Endodermal cell (in vitro differentiated cells): ENCODE results near the gene MBOAT1. TPM values are rescaled to one million over a fixed set of nuclear protein-coding genes. Genes with fewer than 3 reads are reported as not detected.

ENCODE experiments used
- DNase-seq: peaks from one replicate; pipeline ENCODE4 v3.0.0-alpha.2; 2017
- H3K27ac ChIP-seq: 2 replicates; pipeline ENCODE4 v1.5.1; 2013; ENCODE audit warnings: mild to moderate bottlenecking, low read depth, low read length, moderate library complexity
- H3K27me3 ChIP-seq: 2 replicates; pipeline ENCODE4 v1.6.1; 2013; ENCODE audit warnings: mild to moderate bottlenecking, low read length, moderate library complexity; ENCODE audit not compliant: insufficient read depth, control insufficient read depth, poor library complexity, severe bottlenecking
- H3K36me3 ChIP-seq: 2 replicates; pipeline ENCODE4 v1.7.0; 2013; ENCODE audit warnings: mild to moderate bottlenecking, low read length, moderate library complexity; ENCODE audit not compliant: control insufficient read depth, insufficient read depth
- H3K4me1 ChIP-seq: one replicate; pipeline ENCODE4 v1.7.0; 2013; ENCODE audit warnings: low read length; ENCODE audit not compliant: control insufficient read depth, insufficient read depth
- H3K4me3 ChIP-seq: 2 replicates; pipeline ENCODE4 v1.5.1; 2013; ENCODE audit warnings: mild to moderate bottlenecking, low read length, moderate library complexity
- H3K9ac ChIP-seq: 2 replicates; pipeline ENCODE4 v1.6.1; 2013; ENCODE audit warnings: mild to moderate bottlenecking, low read length, moderate library complexity; ENCODE audit not compliant: poor library complexity, severe bottlenecking; ENCODE audit errors: extremely low read depth
- H3K9me3 ChIP-seq: 2 replicates; pipeline ENCODE4 v1.6.1; 2013; ENCODE audit warnings: mild to moderate bottlenecking, low read length, moderate library complexity; ENCODE audit not compliant: control insufficient read depth
- H3K27ac Mint-ChIP-seq: 2 replicates; pipeline ENCODE4 v1.8.0; 2020; ENCODE audit warnings: mixed read lengths
- H3K27me3 Mint-ChIP-seq: 2 replicates; pipeline ENCODE4 v1.8.0; 2021; ENCODE audit warnings: mild to moderate bottlenecking, mixed read lengths; ENCODE audit not compliant: insufficient read depth
- H3K36me3 Mint-ChIP-seq: 2 replicates; pipeline ENCODE4 v1.8.0; 2020; ENCODE audit warnings: low read depth, mixed read lengths
- H3K4me1 Mint-ChIP-seq: 2 replicates; pipeline ENCODE4 v1.8.0; 2020; ENCODE audit warnings: mixed read lengths
- H3K4me3 Mint-ChIP-seq: 2 replicates; pipeline ENCODE4 v1.8.0; 2020; ENCODE audit warnings: mild to moderate bottlenecking, moderate library complexity, mixed read lengths
- H3K9me3 Mint-ChIP-seq: 2 replicates; pipeline ENCODE4 v1.8.0; 2020; ENCODE audit warnings: mild to moderate bottlenecking, mixed read lengths
- CTCF ChIP-seq: fragments of 200-600 bp; sonication (generic); conservative IDR thresholded peaks from 2 replicates; pipeline ENCODE4 v1.5.0; 2021; ENCODE audit warnings: antibody characterized with exemption, mild to moderate bottlenecking
- WGBS, 2 experiments: methylation state at CpG; one replicate each; pipeline versions ENCODE4 v1.1.5 to v1.1.7; 2013; ENCODE audit warnings: missing lambda C conversion rate in 2 of 2, mixed read lengths in 1 of 2; ENCODE audit not compliant: insufficient coverage in 1 of 2, insufficient read length in 1 of 2; 5-methylcytosine and 5-hydroxymethylcytosine counted together
- total RNA-seq, 2 donors: library from RNA; stranded (reverse); fragmentation: NEBNext Ultra II Directional in 1 of 2; extraction: Animal tissue kit (Norgen Biotek cat#: 25700) in 1 of 2; gene quantifications; 2 replicates in 1 of 2; 3 replicates in 1 of 2; pipeline ENCODE4 v1.2.1, GENCODE V29; 2021

The MBOAT1 gene
- total RNA-seq, 2 donors from 2014 or later = 7.7 to 9.4 TPM

GRCh38 chr6:20259316-20260049 lies 47.2 kb upstream of the MBOAT1 start:
- no peak overlapping the region for H3K9ac ChIP-seq
- no peaks in the 10 kb centered on the region for H3K36me3 ChIP-seq
- no peaks in the 10 kb centered on the region for H3K27me3 ChIP-seq
- WGBS, 2 experiments = 94 to 95% methylated on average over 22 to 48 of the region's 48 CpGs
- no peak for DNase-seq
- no peak overlapping the region for H3K4me3 Mint-ChIP-seq
- H3K27ac ChIP-seq = no peak overlapping the region
- no peak overlapping the region for H3K4me3 ChIP-seq
- TF ChIP-seq CTCF = no peak
- H3K4me1 ChIP-seq = no peaks in the 10 kb centered on the region
- H3K4me1 Mint-ChIP-seq = no peaks in the 10 kb centered on the region
- no peaks in the 10 kb centered on the region for H3K36me3 Mint-ChIP-seq
- no peak overlapping the region for H3K27ac Mint-ChIP-seq
- peaks cover 21% of the 10 kb centered on the region for H3K9me3 ChIP-seq
- no peaks in the 10 kb centered on the region for H3K27me3 Mint-ChIP-seq
- peaks cover 12% of the 10 kb centered on the region for H3K9me3 Mint-ChIP-seq

GRCh38 chr6:20255428-20255827 lies 43.2 kb upstream of the MBOAT1 start:
- Histone ChIP-seq H3K36me3 (no peaks in the 10 kb centered on the region), H3K9ac (no peak overlapping the region), H3K27ac (no peak overlapping the region), H3K4me3 (no peak overlapping the region), H3K4me1 (no peaks in the 10 kb centered on the region), H3K9me3 (no peaks in the 10 kb centered on the region), H3K27me3 (no peaks in the 10 kb centered on the region)
- no peaks in the 10 kb centered on the region for H3K4me1 Mint-ChIP-seq
- DNase-seq = no peak
- no peak overlapping the region for H3K4me3 Mint-ChIP-seq
- H3K27ac Mint-ChIP-seq = no peak overlapping the region
- H3K9me3 Mint-ChIP-seq = peaks cover 2% of the 10 kb centered on the region
- no peaks in the 10 kb centered on the region for H3K36me3 Mint-ChIP-seq
- no peaks in the 10 kb centered on the region for H3K27me3 Mint-ChIP-seq
- TF ChIP-seq CTCF = no peak

GRCh38 chr6:20254295-20254694 lies 42.0 kb upstream of the MBOAT1 start:
- Mint-ChIP-seq H3K27me3 (no peaks in the 10 kb centered on the region), H3K36me3 (no peaks in the 10 kb centered on the region), H3K4me3 (no peak overlapping the region), H3K4me1 (no peaks in the 10 kb centered on the region), H3K27ac (no peak overlapping the region), H3K9me3 (no peaks in the 10 kb centered on the region)
- no peak overlapping the region for H3K4me3 ChIP-seq
- no peak for TF ChIP-seq CTCF
- H3K27me3 ChIP-seq = no peaks in the 10 kb centered on the region
- no peak overlapping the region for H3K9ac ChIP-seq
- no peak for DNase-seq
- H3K36me3 ChIP-seq = no peaks in the 10 kb centered on the region
- H3K4me1 ChIP-seq = no peaks in the 10 kb centered on the region
- H3K27ac ChIP-seq = no peak overlapping the region
- no peaks in the 10 kb centered on the region for H3K9me3 ChIP-seq
